ENCODE data around the gene BTBD7.
"Not testable (repeated sequence)": the region's sequence is repeated elsewhere in the genome, so short reads cannot be mapped to it uniquely, and the experiment has no call there.

Gene BTBD7

GRCh38 chr14:93266127-93266526, 66.7 kb downstream of the BTBD7 start:
- Histone ChIP-seq H3K9ac (ENCODE audit: low read depth, low read length) (no peak overlapping the region), H3K27me3 (ENCODE audit: control insufficient read depth, insufficient read depth, low read length) (no peaks in the 10 kb centered on the region), H3K4me3 (ENCODE audit: low read depth, low read length) (no peak overlapping the region), H3K4me1 (ENCODE audit: control insufficient read depth, insufficient read depth, low read length) (no peaks in the 10 kb centered on the region), H3K36me3 (ENCODE audit: control insufficient read depth, insufficient read depth, low read length) (no peaks in the 10 kb centered on the region), H3K9me3 (ENCODE audit: control insufficient read depth, insufficient read depth, low read length) (no peaks in the 10 kb centered on the region)

- no peaks in the 10 kb centered on the region for H3K9me3 ChIP-seq (ENCODE audit: control insufficient read depth, insufficient read depth, low read length)
- H3K4me3 ChIP-seq (ENCODE audit: low read depth, low read length): no peak overlapping the region
- H3K9ac ChIP-seq (ENCODE audit: low read depth, low read length): no peak overlapping the region
- no peaks in the 10 kb centered on the region for H3K27me3 ChIP-seq (ENCODE audit: control insufficient read depth, insufficient read depth, low read length)
- no peaks in the 10 kb centered on the region for H3K36me3 ChIP-seq (ENCODE audit: control insufficient read depth, insufficient read depth, low read length)
- no peaks in the 10 kb centered on the region for H3K4me1 ChIP-seq (ENCODE audit: control insufficient read depth, insufficient read depth, low read length)
These were observed 69.4 kb downstream of the BTBD7 start for GRCh38 chr14:93263416-93263815.

GRCh38 chr14:93262446-93262845, 70.4 kb downstream of the BTBD7 start:
- no peaks in the 10 kb centered on the region for H3K36me3 ChIP-seq (ENCODE audit: control insufficient read depth, insufficient read depth, low read length)
- no peaks in the 10 kb centered on the region for H3K4me1 ChIP-seq (ENCODE audit: control insufficient read depth, insufficient read depth, low read length)
- H3K9me3 ChIP-seq (ENCODE audit: control insufficient read depth, insufficient read depth, low read length): no peaks in the 10 kb centered on the region
- H3K27me3 ChIP-seq (ENCODE audit: control insufficient read depth, insufficient read depth, low read length): no peaks in the 10 kb centered on the region
- no peak overlapping the region for H3K4me3 ChIP-seq (ENCODE audit: low read depth, low read length)
- no peak overlapping the region for H3K9ac ChIP-seq (ENCODE audit: low read depth, low read length)

GRCh38 chr14:93249128-93249831, 83.6 kb downstream of the BTBD7 start:
- peaks cover 6% of the 10 kb centered on the region for H3K36me3 ChIP-seq (ENCODE audit: control insufficient read depth, insufficient read depth, low read length)

GRCh38 chr14:93246534-93246933, 86.3 kb downstream of the BTBD7 start:
- Histone ChIP-seq H3K36me3 (ENCODE audit: control insufficient read depth, insufficient read depth, low read length) (peaks cover 10% of the 10 kb centered on the region), H3K9me3 (ENCODE audit: control insufficient read depth, insufficient read depth, low read length) (no peaks in the 10 kb centered on the region), H3K4me3 (ENCODE audit: low read depth, low read length) (no peak overlapping the region), H3K4me1 (ENCODE audit: control insufficient read depth, insufficient read depth, low read length) (no peaks in the 10 kb centered on the region), H3K9ac (ENCODE audit: low read depth, low read length) (no peak overlapping the region), H3K27me3 (ENCODE audit: control insufficient read depth, insufficient read depth, low read length) (no peaks in the 10 kb centered on the region)

More at GRCh38 chr14:93249128-93249831, 83.6 kb downstream of the BTBD7 start:
- H3K4me3 ChIP-seq (ENCODE audit: low read depth, low read length): no peak overlapping the region
- no peaks in the 10 kb centered on the region for H3K9me3 ChIP-seq (ENCODE audit: control insufficient read depth, insufficient read depth, low read length)
- H3K4me1 ChIP-seq (ENCODE audit: control insufficient read depth, insufficient read depth, low read length): no peaks in the 10 kb centered on the region
- no peaks in the 10 kb centered on the region for H3K27me3 ChIP-seq (ENCODE audit: control insufficient read depth, insufficient read depth, low read length)
- no peak overlapping the region for H3K9ac ChIP-seq (ENCODE audit: low read depth, low read length)

- no peak overlapping the region for H3K4me3 ChIP-seq (ENCODE audit: low read depth, low read length)
- H3K36me3 ChIP-seq (ENCODE audit: control insufficient read depth, insufficient read depth, low read length): peaks cover 15% of the 10 kb centered on the region
- no peaks in the 10 kb centered on the region for H3K4me1 ChIP-seq (ENCODE audit: control insufficient read depth, insufficient read depth, low read length)
- no peaks in the 10 kb centered on the region for H3K27me3 ChIP-seq (ENCODE audit: control insufficient read depth, insufficient read depth, low read length)
- H3K9me3 ChIP-seq (ENCODE audit: control insufficient read depth, insufficient read depth, low read length): no peaks in the 10 kb centered on the region
- no peak overlapping the region for H3K9ac ChIP-seq (ENCODE audit: low read depth, low read length)
These were observed 86.9 kb downstream of the BTBD7 start for GRCh38 chr14:93245764-93246420.

GRCh38 chr14:93240678-93241000, 92.2 kb downstream of the BTBD7 start:
- no peaks in the 10 kb centered on the region for H3K4me1 ChIP-seq (ENCODE audit: control insufficient read depth, insufficient read depth, low read length)
- H3K27me3 ChIP-seq (ENCODE audit: control insufficient read depth, insufficient read depth, low read length): no peaks in the 10 kb centered on the region
- H3K36me3 ChIP-seq (ENCODE audit: control insufficient read depth, insufficient read depth, low read length): peaks cover 15% of the 10 kb centered on the region
- H3K9me3 ChIP-seq (ENCODE audit: control insufficient read depth, insufficient read depth, low read length): no peaks in the 10 kb centered on the region
- no peak overlapping the region for H3K4me3 ChIP-seq (ENCODE audit: low read depth, low read length)
- no peak overlapping the region for H3K9ac ChIP-seq (ENCODE audit: low read depth, low read length)

- Histone ChIP-seq H3K27me3 (ENCODE audit: control insufficient read depth, insufficient read depth, low read length) (no peaks in the 10 kb centered on the region), H3K9ac (ENCODE audit: low read depth, low read length) (no peak overlapping the region), H3K36me3 (ENCODE audit: control insufficient read depth, insufficient read depth, low read length) (peaks cover 11% of the 10 kb centered on the region), H3K4me1 (ENCODE audit: control insufficient read depth, insufficient read depth, low read length) (no peaks in the 10 kb centered on the region), H3K4me3 (ENCODE audit: low read depth, low read length) (no peak overlapping the region), H3K9me3 (ENCODE audit: control insufficient read depth, insufficient read depth, low read length) (no peaks in the 10 kb centered on the region)
These were observed 92.8 kb downstream of the BTBD7 start for GRCh38 chr14:93239869-93240677.

GRCh38 chr14:93234798-93235197, 98.0 kb downstream of the BTBD7 start:
- Histone ChIP-seq H3K4me1 (ENCODE audit: control insufficient read depth, insufficient read depth, low read length) (no peaks in the 10 kb centered on the region), H3K9ac (ENCODE audit: low read depth, low read length) (no peak overlapping the region), H3K36me3 (ENCODE audit: control insufficient read depth, insufficient read depth, low read length) (no peaks in the 10 kb centered on the region), H3K9me3 (ENCODE audit: control insufficient read depth, insufficient read depth, low read length) (no peaks in the 10 kb centered on the region), H3K27me3 (ENCODE audit: control insufficient read depth, insufficient read depth, low read length) (no peaks in the 10 kb centered on the region), H3K4me3 (ENCODE audit: low read depth, low read length) (no peak overlapping the region)

- not testable (repeated sequence) for H3K4me3 ChIP-seq (ENCODE audit: low read depth, low read length); H3K9ac ChIP-seq (ENCODE audit: low read depth, low read length)
These were observed 99.8 kb downstream of the BTBD7 start for GRCh38 chr14:93233078-93233477.

GRCh38 chr14:93232159-93232558, 100.7 kb downstream of the BTBD7 start:
- Histone ChIP-seq H3K4me3 (ENCODE audit: low read depth, low read length) (no peak overlapping the region), H3K36me3 (ENCODE audit: control insufficient read depth, insufficient read depth, low read length) (no peaks in the 10 kb centered on the region), H3K4me1 (ENCODE audit: control insufficient read depth, insufficient read depth, low read length) (no peaks in the 10 kb centered on the region), H3K27me3 (ENCODE audit: control insufficient read depth, insufficient read depth, low read length) (no peaks in the 10 kb centered on the region), H3K9ac (ENCODE audit: low read depth, low read length) (no peak overlapping the region), H3K9me3 (ENCODE audit: control insufficient read depth, insufficient read depth, low read length) (no peaks in the 10 kb centered on the region)

More at GRCh38 chr14:93233078-93233477, 99.8 kb downstream of the BTBD7 start:
- H3K9me3 ChIP-seq (ENCODE audit: control insufficient read depth, insufficient read depth, low read length); H3K27me3 ChIP-seq (ENCODE audit: control insufficient read depth, insufficient read depth, low read length); H3K36me3 ChIP-seq (ENCODE audit: control insufficient read depth, insufficient read depth, low read length); H3K4me1 ChIP-seq (ENCODE audit: control insufficient read depth, insufficient read depth, low read length): not testable (repeated sequence)

Data from iPS-15b (cell line).